GM21825 (cell line): ENCODE results near the gene CTSK.
"Not testable (repeated sequence)": the region's sequence is repeated elsewhere in the genome, so short reads cannot be mapped to it uniquely, and the experiment has no call there.

Experiments
- ATAC-seq: cut with Tn5 transposase; IDR thresholded peaks from one replicate; pipeline ENCODE4 v1.9.1; 2021; ENCODE audit warnings: mild to moderate bottlenecking, moderate library complexity; ENCODE audit not compliant: unreplicated experiment

The CTSK gene

GRCh38 chr1:150808121-150808520 lies at the start of gene CTSK:
Gene CTSK, minus strand, starts transcription at chr1:150808260. Its CDS starts 1,455 bp downstream, at chr1:150806805.
- no peak for ATAC-seq

- not testable (repeated sequence) for ATAC-seq
Observed at GRCh38 chr1:150852734-150853133, 44.7 kb upstream of the CTSK start.

GRCh38 chr1:150850801-150851362 lies 42.8 kb upstream of the CTSK start:
- ATAC-seq = not testable (repeated sequence)

GRCh38 chr1:150846473-150847146 lies 38.5 kb upstream of the CTSK start:
- no peak for ATAC-seq

- no peak for ATAC-seq
Observed at GRCh38 chr1:150843474-150843873, 35.4 kb upstream of the CTSK start.

- ATAC-seq = no peak
Observed at GRCh38 chr1:150842964-150843363, 34.9 kb upstream of the CTSK start.

GRCh38 chr1:150842343-150842742 lies 34.3 kb upstream of the CTSK start:
- no peak for ATAC-seq

- no peak for ATAC-seq
Observed at GRCh38 chr1:150841626-150842025, 33.6 kb upstream of the CTSK start.

- not testable (repeated sequence) for ATAC-seq
Observed at GRCh38 chr1:150840850-150841249, 32.8 kb upstream of the CTSK start.

- peak; percentile 71 for ATAC-seq
Observed at GRCh38 chr1:150836129-150836773, 28.2 kb upstream of the CTSK start.

GRCh38 chr1:150833961-150834360 lies 25.9 kb upstream of the CTSK start:
- not testable (repeated sequence) for ATAC-seq

- no peak for ATAC-seq
Observed at GRCh38 chr1:150832597-150832996, 24.5 kb upstream of the CTSK start.

- ATAC-seq = no peak
Observed at GRCh38 chr1:150829751-150830150, 21.7 kb upstream of the CTSK start.

GRCh38 chr1:150826299-150826698 lies 18.2 kb upstream of the CTSK start:
- ATAC-seq = no peak

GRCh38 chr1:150820730-150821512 lies 12.9 kb upstream of the CTSK start:
- ATAC-seq = no peak

GRCh38 chr1:150815871-150816270 lies 7.8 kb upstream of the CTSK start:
- no peak for ATAC-seq

- no peak for ATAC-seq
Observed at GRCh38 chr1:150813028-150813707, 5.1 kb upstream of the CTSK start.

GRCh38 chr1:150810958-150811659 lies 3.0 kb upstream of the CTSK start:
- no peak for ATAC-seq

GRCh38 chr1:150809651-150810050 lies 1.6 kb upstream of the CTSK start:
- no peak for ATAC-seq

GRCh38 chr1:150808846-150809245 lies 786 bp upstream of the CTSK start:
- no peak for ATAC-seq
